ENCODE data around the gene PTEN.

DNA sequence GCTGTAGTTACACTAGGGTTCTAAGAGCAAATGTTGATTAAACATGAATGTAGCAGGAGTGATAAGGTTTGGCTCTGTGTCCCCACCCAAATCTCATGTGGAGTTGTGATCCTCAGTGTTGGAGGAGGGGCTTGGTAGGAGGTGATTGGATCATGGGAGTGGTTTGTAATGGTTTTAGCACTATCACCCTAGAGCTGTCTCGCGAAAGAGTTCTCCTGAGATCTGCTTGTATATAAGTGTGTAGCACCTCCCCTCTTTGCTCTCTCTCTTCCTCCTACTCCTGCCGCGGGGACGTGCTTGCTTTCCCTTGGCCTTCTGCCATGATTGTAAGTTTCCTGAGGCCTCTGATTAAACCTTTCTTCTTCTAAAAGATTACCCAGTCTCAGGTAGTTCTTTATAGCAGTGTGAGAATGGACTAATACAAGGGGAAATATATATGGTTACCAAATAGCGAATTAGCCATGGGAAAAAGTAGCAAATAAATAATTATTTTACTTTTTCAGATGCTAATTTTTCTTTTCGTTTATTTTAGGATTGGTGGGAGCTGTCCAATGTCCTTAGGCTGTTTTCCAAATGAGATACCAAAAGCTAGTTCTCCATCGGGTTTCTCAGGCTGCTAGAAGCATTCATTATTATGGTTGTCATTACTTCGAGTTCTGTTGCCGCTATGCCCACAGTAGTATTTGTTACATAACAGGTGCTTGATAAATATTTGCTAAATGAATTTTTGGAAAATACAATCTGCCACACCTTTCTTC lies 58.7 kb downstream of the PTEN start:
- TF ChIP-seq NELFE (IDR thresholded peaks at IDR 0.05; ENCODE audit: insufficient read depth, insufficient read length) (no peak), EZH2 (IDR thresholded peaks at IDR 0.05; ENCODE audit: borderline replicate concordance, low read depth, low read length) (no peak), FIP1L1 (IDR thresholded peaks at IDR 0.05; ENCODE audit: low read depth, low read length, poor library complexity, severe bottlenecking) (no peak), EGR1 (conservative IDR thresholded peaks at IDR 0.05) (no peak), ZNF239 (CRISPR knock-in tag; IDR thresholded peaks at IDR 0.05) (no peak)
- TF ChIP-seq, protein P1, sequence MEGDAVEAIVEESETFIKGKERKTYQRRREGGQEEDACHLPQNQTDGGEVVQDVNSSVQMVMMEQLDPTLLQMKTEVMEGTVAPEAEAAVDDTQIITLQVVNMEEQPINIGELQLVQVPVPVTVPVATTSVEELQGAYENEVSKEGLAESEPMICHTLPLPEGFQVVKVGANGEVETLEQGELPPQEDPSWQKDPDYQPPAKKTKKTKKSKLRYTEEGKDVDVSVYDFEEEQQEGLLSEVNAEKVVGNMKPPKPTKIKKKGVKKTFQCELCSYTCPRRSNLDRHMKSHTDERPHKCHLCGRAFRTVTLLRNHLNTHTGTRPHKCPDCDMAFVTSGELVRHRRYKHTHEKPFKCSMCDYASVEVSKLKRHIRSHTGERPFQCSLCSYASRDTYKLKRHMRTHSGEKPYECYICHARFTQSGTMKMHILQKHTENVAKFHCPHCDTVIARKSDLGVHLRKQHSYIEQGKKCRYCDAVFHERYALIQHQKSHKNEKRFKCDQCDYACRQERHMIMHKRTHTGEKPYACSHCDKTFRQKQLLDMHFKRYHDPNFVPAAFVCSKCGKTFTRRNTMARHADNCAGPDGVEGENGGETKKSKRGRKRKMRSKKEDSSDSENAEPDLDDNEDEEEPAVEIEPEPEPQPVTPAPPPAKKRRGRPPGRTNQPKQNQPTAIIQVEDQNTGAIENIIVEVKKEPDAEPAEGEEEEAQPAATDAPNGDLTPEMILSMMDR (IDR thresholded peaks at IDR 0.05 in 2 of 3, conservative IDR thresholded peaks at IDR 0.05 in 1 of 3; ENCODE audit: insufficient read depth in 2 of 3, low read depth in 1 of 3, low read length in 3 of 3) = no peak
- TF ChIP-seq, protein P2, sequence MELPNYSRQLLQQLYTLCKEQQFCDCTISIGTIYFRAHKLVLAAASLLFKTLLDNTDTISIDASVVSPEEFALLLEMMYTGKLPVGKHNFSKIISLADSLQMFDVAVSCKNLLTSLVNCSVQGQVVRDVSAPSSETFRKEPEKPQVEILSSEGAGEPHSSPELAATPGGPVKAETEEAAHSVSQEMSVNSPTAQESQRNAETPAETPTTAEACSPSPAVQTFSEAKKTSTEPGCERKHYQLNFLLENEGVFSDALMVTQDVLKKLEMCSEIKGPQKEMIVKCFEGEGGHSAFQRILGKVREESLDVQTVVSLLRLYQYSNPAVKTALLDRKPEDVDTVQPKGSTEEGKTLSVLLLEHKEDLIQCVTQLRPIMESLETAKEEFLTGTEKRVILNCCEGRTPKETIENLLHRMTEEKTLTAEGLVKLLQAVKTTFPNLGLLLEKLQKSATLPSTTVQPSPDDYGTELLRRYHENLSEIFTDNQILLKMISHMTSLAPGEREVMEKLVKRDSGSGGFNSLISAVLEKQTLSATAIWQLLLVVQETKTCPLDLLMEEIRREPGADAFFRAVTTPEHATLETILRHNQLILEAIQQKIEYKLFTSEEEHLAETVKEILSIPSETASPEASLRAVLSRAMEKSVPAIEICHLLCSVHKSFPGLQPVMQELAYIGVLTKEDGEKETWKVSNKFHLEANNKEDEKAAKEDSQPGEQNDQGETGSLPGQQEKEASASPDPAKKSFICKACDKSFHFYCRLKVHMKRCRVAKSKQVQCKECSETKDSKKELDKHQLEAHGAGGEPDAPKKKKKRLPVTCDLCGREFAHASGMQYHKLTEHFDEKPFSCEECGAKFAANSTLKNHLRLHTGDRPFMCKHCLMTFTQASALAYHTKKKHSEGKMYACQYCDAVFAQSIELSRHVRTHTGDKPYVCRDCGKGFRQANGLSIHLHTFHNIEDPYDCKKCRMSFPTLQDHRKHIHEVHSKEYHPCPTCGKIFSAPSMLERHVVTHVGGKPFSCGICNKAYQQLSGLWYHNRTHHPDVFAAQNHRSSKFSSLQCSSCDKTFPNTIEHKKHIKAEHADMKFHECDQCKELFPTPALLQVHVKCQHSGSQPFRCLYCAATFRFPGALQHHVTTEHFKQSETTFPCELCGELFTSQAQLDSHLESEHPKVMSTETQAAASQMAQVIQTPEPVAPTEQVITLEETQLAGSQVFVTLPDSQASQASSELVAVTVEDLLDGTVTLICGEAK (IDR thresholded peaks at IDR 0.05) = no peak
- TF ChIP-seq, protein P2 (CRISPR knock-in tag; IDR thresholded peaks at IDR 0.05) = no peak

Measured in K562 (cell line).